ENCODE results near the gene ZDHHC4.

- TF ChIP-seq POLR2A (IDR thresholded peaks at IDR 0.05) (no peak), CTCF (IDR thresholded peaks at IDR 0.05) (peak in 1 of 2 donors; percentile 22), POLR2AphosphoS5 (IDR thresholded peaks at IDR 0.05) (no peak)
Measured at GRCh38 chr7:6558837-6559236, 18.4 kb upstream of the ZDHHC4 start.
